K562 (cell line): ENCODE results near the gene FAM117A. TPM values are rescaled to one million over a fixed set of nuclear protein-coding genes. Genes with fewer than 3 reads are reported as not detected.

ENCODE experiments used
- ARNT ChIP-seq, 2 experiments: fragments of 450-650 bp; IDR thresholded peaks; 2 replicates each; pipeline ENCODE4 v1.6.1; 2016; ENCODE audit warnings: mild to moderate bottlenecking in 1 of 2
- BCOR ChIP-seq: fragments of 450-650 bp; IDR thresholded peaks from 2 replicates; pipeline ENCODE4 v1.6.1; 2016
- BHLHE40 ChIP-seq: IDR thresholded peaks from 2 replicates; pipeline ENCODE4 v1.6.1; 2011; ENCODE audit warnings: low read length, improper control_type of control experiment
- CCNT2 ChIP-seq: IDR thresholded peaks from 2 replicates; pipeline ENCODE4 v1.6.1; 2011; ENCODE audit warnings: borderline replicate concordance, low read depth, mild to moderate bottlenecking, moderate library complexity, mixed read lengths, low read length; ENCODE audit not compliant: insufficient read length; ENCODE audit errors: extremely low read depth
- CTBP1 ChIP-seq: fragments of 450-650 bp; IDR thresholded peaks from 2 replicates; pipeline ENCODE4 v1.6.1; 2016; ENCODE audit warnings: borderline replicate concordance
- ELF1 ChIP-seq: fragments of 200-800 bp; sonication (Bioruptor generic); IDR thresholded peaks from 2 replicates; pipeline ENCODE4 v1.6.1; 2016; ENCODE audit warnings: missing genetic modification characterization, missing compliant biosample characterization
- EP300 ChIP-seq: IDR thresholded peaks from 2 replicates; pipeline ENCODE4 v1.6.1; 2012; ENCODE audit warnings: low read length, improper control_type of control experiment
- FOXP1 ChIP-seq: sonication (generic); formaldehyde crosslinking; IDR thresholded peaks from 2 replicates; pipeline ENCODE4 v1.8.0; 2022; ENCODE audit warnings: mild to moderate bottlenecking, missing genetic modification reagents
- HDAC2 ChIP-seq: fragments of 450-650 bp; IDR thresholded peaks from 2 replicates; pipeline ENCODE4 v1.6.1; 2016; ENCODE audit warnings: mild to moderate bottlenecking
- KLF1 ChIP-seq: fragments of 450-650 bp; IDR thresholded peaks from 2 replicates; pipeline ENCODE4 v1.6.1; 2016; ENCODE audit warnings: missing genetic modification characterization, missing compliant biosample characterization
- MEIS2 ChIP-seq: fragments of 450-650 bp; IDR thresholded peaks from 2 replicates; pipeline ENCODE4 v1.6.1; 2014; ENCODE audit warnings: mild to moderate bottlenecking; ENCODE audit not compliant: partially characterized antibody
- MTA3 ChIP-seq: fragments of 450-650 bp; formaldehyde crosslinking; IDR thresholded peaks from 2 replicates; pipeline ENCODE4 v1.6.1; 2017; ENCODE audit warnings: mild to moderate bottlenecking, borderline replicate concordance
- MYC ChIP-seq, 2 experiments: fragments of 250-450 bp in 1 of 2; sonication (Bioruptor Pico) in 1 of 2; IDR thresholded peaks; 2 replicates each; pipeline versions ENCODE4 v1.5.1 to v1.6.1; 2012 to 2021; ENCODE audit warnings: low read depth in 2 of 2, borderline replicate concordance in 1 of 2, improper control_type of control experiment in 1 of 2, low read length in 1 of 2, mild to moderate bottlenecking in 1 of 2, moderate library complexity in 1 of 2
- OTX1 ChIP-seq: fragments of 450-650 bp; formaldehyde crosslinking; IDR thresholded peaks from 2 replicates; pipeline ENCODE4 v1.4.0; 2022; ENCODE audit warnings: mild to moderate bottlenecking
- POLR2AphosphoS5 ChIP-seq: IDR thresholded peaks from 2 replicates; pipeline ENCODE4 v1.6.1; 2011; ENCODE audit warnings: mild to moderate bottlenecking, low read depth, low read length, moderate library complexity; ENCODE audit not compliant: control insufficient read depth, insufficient read depth
- POLR3G ChIP-seq: IDR thresholded peaks from 2 replicates; pipeline ENCODE4 v1.6.1; 2011; ENCODE audit not compliant: insufficient read length, insufficient replicate concordance; ENCODE audit errors: extremely low read depth
- PURB ChIP-seq: sonication (generic); formaldehyde crosslinking; IDR thresholded peaks from 2 replicates; pipeline ENCODE4 v1.9.0; 2021; ENCODE audit warnings: low read depth, mild to moderate bottlenecking, missing genetic modification reagents
- RNF2 ChIP-seq: sonication (generic); IDR thresholded peaks from 2 replicates; pipeline ENCODE4 v1.6.1; 2016
- ZFX ChIP-seq: sonication (generic); formaldehyde crosslinking; IDR thresholded peaks from 2 replicates; pipeline ENCODE4 v1.8.0; 2022; ENCODE audit warnings: mild to moderate bottlenecking, missing genetic modification reagents, moderate library complexity
- ZNF232 ChIP-seq: sonication (generic); formaldehyde crosslinking; IDR thresholded peaks from 2 replicates; pipeline ENCODE4 v1.8.0; 2022; ENCODE audit warnings: mild to moderate bottlenecking, missing genetic modification reagents
- polyA plus RNA-seq, 8 experiments: library from polyadenylated mRNA; depleted of rRNA in 4 of 8; stranded (reverse) in 5 of 8; unstranded in 3 of 8; fragments of >200 nt; fragmentation: Nextera tagmentation in 2 of 8; fragmentation: Illumina TruSeq in 1 of 8; extraction: Ambion mirVana in 2 of 8; extraction: Trizol in 1 of 8; gene quantifications; 2 replicates each; pipeline versions ENCODE4 v1.2.1 to v1.2.3, GENCODE V29; 2011 to 2014; ENCODE audit warnings: inconsistent platforms in 1 of 8, missing spikeins in 1 of 8
- total RNA-seq, 7 experiments: library from RNA; depleted of rRNA in 6 of 7; stranded (reverse); fragments of >200 nt in 6 of 7; fragmentation: Illumina TruSeq in 2 of 7; extraction: Trizol in 2 of 7; gene quantifications; 2 replicates each; pipeline versions ENCODE4 v1.2.1 to v1.2.3, GENCODE V29; 2011 to 2021; ENCODE audit warnings: low replicate concordance in 1 of 7
- TF ChIP-seq, protein P1 (sequence below): fragments of 250-450 bp; sonication (Bioruptor Pico); IDR thresholded peaks from 2 replicates; pipeline ENCODE4 v1.4.0; 2020; ENCODE audit warnings: mild to moderate bottlenecking
- TF ChIP-seq, protein P2 (sequence below), 2 experiments: fragments of 450-650 bp in 1 of 2; sonication (generic) in 1 of 2; formaldehyde crosslinking in 1 of 2; IDR thresholded peaks in 1 of 2; conservative IDR thresholded peaks in 1 of 2; 2 replicates each; pipeline versions ENCODE4 v1.6.1 to v1.8.1; 2016 to 2023; ENCODE audit warnings: mild to moderate bottlenecking in 2 of 2, moderate library complexity in 2 of 2, inconsistent platforms in 1 of 2, missing genetic modification reagents in 1 of 2
- TF ChIP-seq, protein P3 (sequence below): sonication (generic); formaldehyde crosslinking; IDR thresholded peaks from 2 replicates; pipeline ENCODE4 v1.9.0; 2022; ENCODE audit warnings: mild to moderate bottlenecking, missing genetic modification reagents

The FAM117A gene
- total and polyA plus RNA-seq, 9 of the 15 experiments (the other 6 are each of a cell fraction or from before 2014, with no cell fraction given), result 3.1 to 79.7 (median 36.6) TPM

DNA sequence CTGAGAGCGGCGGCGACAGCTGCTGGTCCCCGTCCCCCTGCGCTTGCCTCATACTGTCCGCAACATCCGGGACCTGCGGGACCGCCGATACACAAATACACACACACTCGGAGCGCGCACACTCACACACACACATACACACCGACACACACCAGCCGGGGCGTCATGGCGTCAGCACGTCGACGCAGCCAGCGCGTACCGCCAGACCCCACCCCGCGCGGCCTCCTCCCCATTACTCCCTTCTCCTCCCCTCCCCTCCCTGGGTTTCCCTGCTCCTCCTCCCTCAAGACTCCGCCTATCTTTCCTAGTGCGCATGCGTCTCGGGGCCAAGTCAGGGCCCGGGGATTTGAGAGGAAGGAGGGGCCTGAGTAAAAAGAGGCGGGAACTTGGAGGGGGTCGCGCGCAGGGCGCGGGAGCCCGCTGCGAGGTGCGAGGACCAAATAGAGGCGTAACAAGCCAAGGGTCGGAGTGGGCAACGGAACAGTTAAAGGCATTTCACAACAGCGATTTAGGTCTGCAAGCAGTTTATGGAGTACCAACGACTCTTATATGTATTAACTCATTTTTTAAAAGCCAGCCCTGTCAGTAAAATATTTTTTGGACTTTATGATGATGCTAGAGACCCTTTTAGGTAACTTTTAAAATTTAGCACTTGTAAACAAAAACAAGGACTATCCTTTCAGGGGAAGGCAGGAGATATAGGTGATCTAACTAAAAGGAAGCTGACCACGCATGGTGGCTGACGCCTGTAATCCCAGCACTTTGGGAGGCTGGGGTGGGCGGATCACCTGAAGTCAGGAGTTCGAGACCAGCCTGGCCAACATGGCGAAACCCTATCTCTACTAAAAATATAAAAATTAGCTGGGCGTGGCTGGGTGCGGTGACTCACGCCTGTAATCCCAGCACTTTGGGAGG, 85.7 kb downstream of the FAM117A start, which contains the start of gene SPOP (continued):
- peak; percentile 72 for TF ChIP-seq MEIS2
- TF ChIP-seq CCNT2, result peak; percentile 66
- 0 out of 2 replicates have a peak, but pooled peaks have one; percentile 58 for TF ChIP-seq OTX1 (CRISPR knock-in tag)
- TF ChIP-seq MYC (IDR thresholded peaks at IDR 0.05; ENCODE audit: low read depth, low read length), result peak; percentile 37; the same call in 1 of the 2 replicates
- no peak for TF ChIP-seq MYC (CRISPR knock-in tag; IDR thresholded peaks at IDR 0.05; ENCODE audit: borderline replicate concordance, low read depth)
- TF ChIP-seq BCOR, result 0 out of 2 replicates have a peak, but pooled peaks have one; percentile 16
- TF ChIP-seq KLF1 (tag), result no peak
- TF ChIP-seq, protein P1, sequence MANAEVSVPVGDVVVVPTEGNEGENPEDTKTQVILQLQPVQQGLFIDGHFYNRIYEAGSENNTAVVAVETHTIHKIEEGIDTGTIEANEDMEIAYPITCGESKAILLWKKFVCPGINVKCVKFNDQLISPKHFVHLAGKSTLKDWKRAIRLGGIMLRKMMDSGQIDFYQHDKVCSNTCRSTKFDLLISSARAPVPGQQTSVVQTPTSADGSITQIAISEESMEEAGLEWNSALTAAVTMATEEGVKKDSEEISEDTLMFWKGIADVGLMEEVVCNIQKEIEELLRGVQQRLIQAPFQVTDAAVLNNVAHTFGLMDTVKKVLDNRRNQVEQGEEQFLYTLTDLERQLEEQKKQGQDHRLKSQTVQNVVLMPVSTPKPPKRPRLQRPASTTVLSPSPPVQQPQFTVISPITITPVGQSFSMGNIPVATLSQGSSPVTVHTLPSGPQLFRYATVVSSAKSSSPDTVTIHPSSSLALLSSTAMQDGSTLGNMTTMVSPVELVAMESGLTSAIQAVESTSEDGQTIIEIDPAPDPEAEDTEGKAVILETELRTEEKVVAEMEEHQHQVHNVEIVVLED (CRISPR knock-in tag), result peak; percentile 98
- 0 out of 2 replicates have a peak, but pooled peaks have one; percentile 9 for TF ChIP-seq MTA3
- TF ChIP-seq, protein P2, sequence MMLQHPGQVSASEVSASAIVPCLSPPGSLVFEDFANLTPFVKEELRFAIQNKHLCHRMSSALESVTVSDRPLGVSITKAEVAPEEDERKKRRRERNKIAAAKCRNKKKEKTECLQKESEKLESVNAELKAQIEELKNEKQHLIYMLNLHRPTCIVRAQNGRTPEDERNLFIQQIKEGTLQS (IDR thresholded peaks at IDR 0.05), result peak; percentile 60; the same call in 1 of the 2 replicates
- TF ChIP-seq, protein P2 (CRISPR knock-in tag; conservative IDR thresholded peaks at IDR 0.05), result no peak
- no peak for TF ChIP-seq POLR3G
- peak; percentile 72 for TF ChIP-seq ELF1 (tag)
- peak; percentile 40; the same call in 1 of the 2 replicates for TF ChIP-seq CTBP1
- TF ChIP-seq EP300, result peak; percentile 6; the same call in 1 of the 2 replicates
- TF ChIP-seq, protein P3, sequence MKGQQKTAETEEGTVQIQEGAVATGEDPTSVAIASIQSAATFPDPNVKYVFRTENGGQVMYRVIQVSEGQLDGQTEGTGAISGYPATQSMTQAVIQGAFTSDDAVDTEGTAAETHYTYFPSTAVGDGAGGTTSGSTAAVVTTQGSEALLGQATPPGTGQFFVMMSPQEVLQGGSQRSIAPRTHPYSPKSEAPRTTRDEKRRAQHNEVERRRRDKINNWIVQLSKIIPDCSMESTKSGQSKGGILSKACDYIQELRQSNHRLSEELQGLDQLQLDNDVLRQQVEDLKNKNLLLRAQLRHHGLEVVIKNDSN (CRISPR knock-in tag), result peak; percentile 9; the same call in 1 of the 2 replicates
- TF ChIP-seq FOXP1 (CRISPR knock-in tag), result peak; percentile 88
- peak; percentile 80 for TF ChIP-seq RNF2
- TF ChIP-seq ARNT (IDR thresholded peaks at IDR 0.05), result peak in 1 of 2 experiments; percentile 88; a peak in 1 of 4 replicates
- TF ChIP-seq ZNF232 (CRISPR knock-in tag), result peak; percentile 77; the same call in 1 of the 2 replicates
- TF ChIP-seq POLR2AphosphoS5, result peak; percentile 49; the same call in 1 of the 2 replicates
- TF ChIP-seq ZFX, result peak; percentile 57; the same call in 1 of the 2 replicates
- TF ChIP-seq HDAC2, result peak; percentile 90
- peak; percentile 15; the same call in 1 of the 2 replicates for TF ChIP-seq BHLHE40
- TF ChIP-seq PURB (CRISPR knock-in tag), result no peak
